Peyer's patch (tissue), 4 donors: ENCODE measurements around the gene MERTK. TPM values are rescaled to one million over a fixed set of nuclear protein-coding genes. Genes with fewer than 3 reads are reported as not detected.
"Not testable (repeated sequence)": the region's sequence is repeated elsewhere in the genome, so short reads cannot be mapped to it uniquely, and the experiment has no call there.

ENCODE experiments used
- DNase-seq, 3 donors: peaks; one replicate each; pipeline ENCODE4 v3.0.0-alpha.2; 2017 to 2019
- H3K27ac ChIP-seq, 4 donors: fragments of 200-600 bp; sonication (generic); one replicate each; pipeline ENCODE4 v1.5.1; 2016 to 2019
- H3K27me3 ChIP-seq, 2 donors: fragments of 200-600 bp; sonication (generic); one replicate each; pipeline ENCODE4 v1.5.1; 2019
- H3K36me3 ChIP-seq, 3 donors: fragments of 200-600 bp; sonication (generic); one replicate each; pipeline ENCODE4 v1.5.1; 2016 to 2019
- H3K4me1 ChIP-seq, 4 donors: fragments of 200-600 bp; sonication (generic); one replicate each; pipeline ENCODE4 v1.5.1; 2016 to 2019
- H3K4me3 ChIP-seq, 4 donors: fragments of 200-600 bp; sonication (generic); 1 replicate in 3 of 4; 2 replicates in 1 of 4; pipeline ENCODE4 v1.5.1; 2016 to 2019; ENCODE audit warnings: mild to moderate bottlenecking in 1 of 4
- H3K9me3 ChIP-seq, 4 donors: fragments of 200-600 bp; sonication (generic); one replicate each; pipeline ENCODE4 v1.5.1; 2016 to 2019; ENCODE audit warnings: mild to moderate bottlenecking in 1 of 4
- POLR2A ChIP-seq, 2 donors: fragments of 450-650 bp; IDR thresholded peaks; one replicate each; pipeline ENCODE4 v1.5.1; 2017; ENCODE audit warnings: antibody characterized with exemption in 2 of 2, mild to moderate bottlenecking in 2 of 2, moderate library complexity in 2 of 2
- total RNA-seq, 4 donors: library from RNA; depleted of rRNA; stranded (reverse); fragments of >200 nt; gene quantifications; one replicate each; pipeline ENCODE4 v1.1.0, GENCODE V29; 2016
- TF ChIP-seq, protein P1 (sequence below), 6 experiments: fragments of 450-650 bp in 4 of 6; fragments of 200-600 bp in 2 of 6; sonication (generic) in 1 of 6; IDR thresholded peaks; one replicate each; pipeline ENCODE4 v1.5.1; 2017 to 2019; ENCODE audit warnings: antibody characterized with exemption in 6 of 6, mild to moderate bottlenecking in 3 of 6, moderate library complexity in 1 of 6

Gene MERTK
- total RNA-seq, 4 donors from 2014 or later: 8.6 to 56.9 (median 18.5) TPM

DNA sequence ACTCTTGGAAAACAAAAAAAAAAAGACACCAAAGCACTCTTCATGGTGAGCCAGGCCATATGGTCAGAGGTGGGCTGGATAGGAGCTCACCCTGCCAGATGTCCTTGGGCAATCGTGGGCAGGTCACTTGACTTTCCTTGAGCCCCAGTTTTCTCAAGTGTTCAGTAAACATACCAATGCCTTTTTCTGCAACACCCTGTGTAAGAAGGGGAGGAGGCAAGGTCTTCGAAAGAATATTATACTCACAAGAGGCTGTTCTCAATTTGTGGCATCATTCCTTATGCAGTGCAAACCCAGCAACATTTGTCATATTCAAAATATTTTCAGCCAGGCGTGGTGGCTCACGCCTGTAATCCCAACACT, 133.8 kb downstream of the MERTK start:
- no peak for TF ChIP-seq POLR2A (IDR thresholded peaks at IDR 0.05)
- TF ChIP-seq, protein P1, sequence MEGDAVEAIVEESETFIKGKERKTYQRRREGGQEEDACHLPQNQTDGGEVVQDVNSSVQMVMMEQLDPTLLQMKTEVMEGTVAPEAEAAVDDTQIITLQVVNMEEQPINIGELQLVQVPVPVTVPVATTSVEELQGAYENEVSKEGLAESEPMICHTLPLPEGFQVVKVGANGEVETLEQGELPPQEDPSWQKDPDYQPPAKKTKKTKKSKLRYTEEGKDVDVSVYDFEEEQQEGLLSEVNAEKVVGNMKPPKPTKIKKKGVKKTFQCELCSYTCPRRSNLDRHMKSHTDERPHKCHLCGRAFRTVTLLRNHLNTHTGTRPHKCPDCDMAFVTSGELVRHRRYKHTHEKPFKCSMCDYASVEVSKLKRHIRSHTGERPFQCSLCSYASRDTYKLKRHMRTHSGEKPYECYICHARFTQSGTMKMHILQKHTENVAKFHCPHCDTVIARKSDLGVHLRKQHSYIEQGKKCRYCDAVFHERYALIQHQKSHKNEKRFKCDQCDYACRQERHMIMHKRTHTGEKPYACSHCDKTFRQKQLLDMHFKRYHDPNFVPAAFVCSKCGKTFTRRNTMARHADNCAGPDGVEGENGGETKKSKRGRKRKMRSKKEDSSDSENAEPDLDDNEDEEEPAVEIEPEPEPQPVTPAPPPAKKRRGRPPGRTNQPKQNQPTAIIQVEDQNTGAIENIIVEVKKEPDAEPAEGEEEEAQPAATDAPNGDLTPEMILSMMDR (IDR thresholded peaks at IDR 0.05): no peak
- peak overlapping the region in 3 of 4 donors; percentile 9 to 32 (median 29) for H3K27ac ChIP-seq
- peaks cover 0 to 13% (median 1%) of the 10 kb centered on the region in 4 donors for H3K4me1 ChIP-seq
- no peaks in the 10 kb centered on the region for H3K27me3 ChIP-seq
- H3K4me3 ChIP-seq: no peak overlapping the region
- no peaks in the 10 kb centered on the region for H3K36me3 ChIP-seq
- no peak for DNase-seq
- no peaks in the 10 kb centered on the region for H3K9me3 ChIP-seq

DNA sequence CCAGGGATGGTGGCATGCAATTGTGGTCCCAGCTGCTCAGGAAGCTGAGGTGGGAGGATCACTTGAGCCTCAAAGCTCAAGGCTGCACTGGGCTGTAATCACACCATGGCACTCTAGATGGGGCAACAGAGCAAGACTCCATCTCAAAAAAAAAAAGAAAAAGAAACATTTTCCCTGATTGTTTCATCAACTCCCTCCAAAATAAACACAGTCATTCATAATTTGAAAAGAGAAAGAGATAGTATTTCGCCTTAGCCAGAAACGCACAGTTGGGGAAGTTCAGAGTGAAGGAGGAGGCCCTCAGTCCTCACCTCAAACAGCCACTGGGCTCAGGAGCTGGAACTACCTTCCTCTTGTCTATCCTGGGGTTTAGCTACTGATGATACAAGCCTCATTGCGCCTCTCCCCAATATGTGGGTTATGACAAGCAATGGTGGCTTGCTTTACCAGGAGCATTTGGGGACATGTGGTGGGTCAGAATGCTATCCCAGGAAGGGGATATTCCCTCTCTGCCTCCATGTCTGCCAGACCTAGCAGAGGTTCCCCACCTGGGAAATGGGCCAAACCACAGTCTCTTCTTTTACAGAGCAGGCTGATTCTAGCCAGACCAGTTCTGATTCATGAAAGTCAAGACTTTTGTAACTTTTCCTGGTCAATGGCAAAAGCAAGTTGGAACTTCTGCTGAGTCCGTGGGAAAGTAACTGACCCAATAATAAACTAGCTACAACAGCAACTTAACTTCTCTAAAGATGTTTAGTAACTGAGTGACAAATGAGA, 134.5 kb downstream of the MERTK start:
- H3K36me3 ChIP-seq: no peaks in the 10 kb centered on the region
- peaks cover 0 to 13% (median 1%) of the 10 kb centered on the region in 4 donors for H3K4me1 ChIP-seq
- H3K9me3 ChIP-seq: no peaks in the 10 kb centered on the region
- DNase-seq: peak in 1 of 3 donors; percentile 61
- H3K27ac ChIP-seq: peak overlapping the region in 3 of 4 donors; percentile 9 to 42 (median 24)
- TF ChIP-seq, protein P1 (IDR thresholded peaks at IDR 0.05): no peak
- no peak for TF ChIP-seq POLR2A (IDR thresholded peaks at IDR 0.05)
- no peak overlapping the region for H3K4me3 ChIP-seq
- H3K27me3 ChIP-seq: no peaks in the 10 kb centered on the region

DNA sequence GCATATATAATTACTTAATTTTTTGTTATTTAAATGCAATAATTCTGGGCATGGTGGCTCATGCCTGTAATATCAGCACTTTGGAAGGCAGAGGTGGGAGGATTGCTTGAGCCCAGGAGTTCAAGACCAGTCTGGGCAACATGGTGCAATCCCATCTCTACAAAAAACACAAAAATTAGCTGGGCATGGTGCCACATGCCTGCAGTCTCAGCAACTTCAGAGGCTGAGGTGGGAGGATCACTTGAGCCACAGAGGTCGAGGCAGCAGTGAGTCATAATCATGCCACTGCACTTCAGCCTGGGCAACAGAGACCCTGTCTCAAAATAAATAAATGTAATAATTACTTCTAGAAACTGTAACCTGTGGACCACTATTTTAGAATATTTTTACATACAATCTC, 135.2 kb downstream of the MERTK start:
- no peak for DNase-seq
- Histone ChIP-seq H3K36me3 (no peaks in the 10 kb centered on the region), H3K4me1 (peaks cover 0 to 13% (median 1%) of the 10 kb centered on the region in 4 donors), H3K4me3 (no peak overlapping the region), H3K27ac (no peak overlapping the region), H3K27me3 (no peaks in the 10 kb centered on the region), H3K9me3 (no peaks in the 10 kb centered on the region)
- TF ChIP-seq POLR2A (IDR thresholded peaks at IDR 0.05): no peak
- TF ChIP-seq, protein P1 (IDR thresholded peaks at IDR 0.05): no peak

DNA sequence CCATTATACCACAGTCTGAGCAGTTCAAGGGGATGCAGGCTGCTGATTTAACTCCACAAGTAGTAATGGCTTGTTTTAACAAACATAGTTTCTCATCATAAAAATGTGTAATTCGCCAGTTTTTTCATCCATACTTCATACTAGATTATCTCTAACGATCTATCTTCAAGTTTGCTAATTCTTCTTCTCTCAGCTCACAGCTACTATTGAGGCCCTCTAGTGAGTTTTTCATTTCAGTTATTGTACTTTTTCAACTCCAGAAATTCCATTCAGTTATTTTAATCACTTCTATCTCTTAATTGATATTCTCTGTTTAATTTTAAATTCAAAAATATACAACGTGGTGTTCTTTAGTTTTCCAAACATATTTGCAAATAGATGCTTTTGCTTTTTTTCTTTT, 136.5 kb downstream of the MERTK start:
- Histone ChIP-seq H3K36me3 (no peaks in the 10 kb centered on the region), H3K27me3 (no peaks in the 10 kb centered on the region), H3K4me3 (no peak overlapping the region), H3K4me1 (peaks cover 0 to 13% (median 1%) of the 10 kb centered on the region in 4 donors), H3K27ac (no peak overlapping the region), H3K9me3 (no peaks in the 10 kb centered on the region)
- no peak for DNase-seq
- TF ChIP-seq POLR2A (IDR thresholded peaks at IDR 0.05): no peak
- TF ChIP-seq, protein P1 (IDR thresholded peaks at IDR 0.05): no peak

DNA sequence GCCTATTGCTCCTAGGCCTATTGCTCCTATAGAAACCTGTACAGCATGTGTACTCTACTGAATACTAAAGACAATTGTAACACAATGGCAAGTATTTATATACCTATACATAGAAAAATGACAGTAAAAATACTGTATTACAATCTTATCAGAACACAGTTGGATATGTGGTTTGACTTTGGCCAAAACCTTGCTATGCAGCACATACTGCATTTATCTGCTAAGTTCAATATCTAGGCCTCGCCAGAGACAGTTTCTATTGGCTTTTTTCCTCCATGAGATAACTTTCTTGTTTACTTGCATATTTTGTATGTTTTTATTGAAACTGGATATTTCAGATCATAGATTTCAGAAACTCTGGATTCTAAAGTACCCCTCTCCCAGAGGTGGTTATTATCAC, 137.4 kb downstream of the MERTK start:
- no peaks in the 10 kb centered on the region for H3K36me3 ChIP-seq
- TF ChIP-seq, protein P1 (IDR thresholded peaks at IDR 0.05): no peak
- TF ChIP-seq POLR2A (IDR thresholded peaks at IDR 0.05): no peak

DNA sequence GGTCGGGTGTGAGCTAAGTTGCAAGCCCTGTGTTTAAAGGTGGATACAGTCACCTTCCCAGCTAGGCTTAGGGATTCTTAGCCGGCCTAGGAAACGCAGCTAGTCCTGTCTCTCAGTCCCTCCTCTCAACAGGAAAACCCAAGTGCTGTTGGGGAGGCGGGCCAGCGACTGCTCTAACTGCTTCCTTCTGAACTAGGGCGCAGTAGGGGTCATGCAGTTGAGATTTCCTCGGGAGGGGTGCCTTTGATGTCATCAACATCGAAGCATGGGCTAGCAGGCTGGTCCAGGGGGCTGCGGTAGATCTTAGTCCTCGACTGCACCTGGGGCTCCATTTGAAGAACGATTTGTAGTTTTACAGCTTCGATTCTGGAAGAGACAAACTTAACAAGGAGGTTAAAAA, 141.1 kb downstream of the MERTK start:
- DNase-seq, H3K4me1 ChIP-seq, H3K9me3 ChIP-seq, H3K4me3 ChIP-seq, H3K36me3 ChIP-seq, H3K27ac ChIP-seq, H3K27me3 ChIP-seq: not testable (repeated sequence)

More for the DNA sequence above, 137.4 kb downstream of the MERTK start:
- H3K4me1 ChIP-seq: peaks cover 0 to 13% (median 1%) of the 10 kb centered on the region in 4 donors
- H3K9me3 ChIP-seq: no peaks in the 10 kb centered on the region
- no peak overlapping the region for H3K4me3 ChIP-seq
- no peak overlapping the region for H3K27ac ChIP-seq
- no peak for DNase-seq
- no peaks in the 10 kb centered on the region for H3K27me3 ChIP-seq

DNA sequence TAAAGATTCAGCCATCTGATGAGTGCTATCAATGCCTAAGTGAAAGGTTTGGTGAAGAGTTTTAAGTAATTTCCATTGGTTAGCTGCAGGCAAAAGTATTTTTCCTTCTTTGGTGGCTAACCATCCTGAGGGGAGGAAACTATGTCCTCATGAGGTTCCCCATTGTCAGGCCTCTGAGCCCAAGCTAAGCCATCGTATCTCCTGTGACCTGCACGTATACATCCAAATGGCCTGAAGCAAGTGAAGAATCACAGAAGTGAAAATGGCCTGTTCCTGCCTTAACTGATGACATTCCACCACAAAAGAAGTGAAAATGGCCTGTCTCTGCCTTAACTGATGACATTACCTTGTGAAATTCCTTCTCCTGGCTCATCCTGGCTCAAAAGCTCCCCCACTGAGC, 141.7 kb downstream of the MERTK start:
- H3K9me3 ChIP-seq, H3K27me3 ChIP-seq, H3K27ac ChIP-seq, H3K4me3 ChIP-seq, DNase-seq, H3K4me1 ChIP-seq, H3K36me3 ChIP-seq: not testable (repeated sequence)

DNA sequence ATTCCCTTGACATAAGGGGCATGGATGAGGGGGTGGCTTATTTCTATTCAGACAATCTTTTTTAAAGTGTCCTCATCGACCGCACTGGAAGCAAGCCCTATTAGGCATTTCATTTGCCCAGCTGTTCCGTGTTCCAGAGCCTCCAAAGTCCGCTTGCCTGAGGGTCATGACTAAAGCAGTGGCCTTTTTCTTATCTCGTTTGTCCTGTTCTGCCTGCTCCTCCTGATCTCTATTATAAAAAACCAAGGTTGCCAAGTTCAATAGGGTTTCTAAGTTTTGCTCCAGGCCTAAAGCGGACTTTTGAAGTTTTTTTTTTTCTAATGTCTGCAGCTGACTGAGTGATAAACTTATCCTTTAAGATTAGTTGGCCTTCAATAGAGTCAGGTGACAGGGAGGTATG, 143.1 kb downstream of the MERTK start:
- not testable (repeated sequence) for H3K4me3 ChIP-seq, H3K27me3 ChIP-seq, H3K9me3 ChIP-seq, H3K36me3 ChIP-seq, H3K4me1 ChIP-seq, DNase-seq
- peak overlapping the region in 1 of 4 donors; percentile 25 for H3K27ac ChIP-seq
